Globus pallidus (tissue), 1 donor: ENCODE measurements around the gene RGS7.

ENCODE experiments used
- DNase-seq: peaks from one replicate; pipeline ENCODE4 v3.0.0-alpha.2; 2015; ENCODE audit warnings: low spot score

Gene RGS7

DNA sequence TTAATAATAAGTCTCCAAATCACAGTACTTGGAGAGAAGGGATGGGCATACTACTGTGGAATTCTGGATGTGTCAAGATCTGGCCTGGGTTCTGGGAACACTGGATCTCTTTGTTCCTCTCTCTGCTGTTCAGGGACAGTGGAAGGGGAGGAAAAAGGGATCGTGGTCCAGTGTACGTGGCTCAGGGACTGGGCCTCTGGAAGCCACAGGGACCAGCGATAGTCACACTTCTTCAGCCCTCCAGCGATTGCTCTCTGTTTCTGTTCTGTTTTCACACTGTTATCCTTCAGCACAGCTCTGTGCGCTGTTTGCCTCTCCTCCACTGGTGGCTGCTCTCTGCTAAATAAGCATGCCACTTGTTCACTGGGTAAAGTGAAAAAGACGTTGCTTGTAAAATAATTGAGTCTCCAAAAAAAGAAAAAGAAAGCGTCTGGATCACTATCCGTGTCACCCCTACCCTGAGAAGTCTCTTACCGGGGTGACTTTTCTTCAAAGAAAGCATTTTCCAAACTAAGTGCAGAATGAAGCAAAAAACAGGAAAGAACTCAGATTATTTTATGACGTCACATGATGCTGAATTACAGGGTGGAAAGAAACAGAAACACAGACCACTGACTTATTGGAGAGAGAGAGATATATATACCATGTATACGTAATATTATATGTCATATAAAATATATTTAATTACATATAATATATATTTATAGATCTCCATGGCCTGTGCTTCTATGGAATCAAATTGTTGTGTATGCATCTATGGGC is 279.4 kb downstream of the RGS7 start:
- DNase-seq = peak; percentile 57

DNA sequence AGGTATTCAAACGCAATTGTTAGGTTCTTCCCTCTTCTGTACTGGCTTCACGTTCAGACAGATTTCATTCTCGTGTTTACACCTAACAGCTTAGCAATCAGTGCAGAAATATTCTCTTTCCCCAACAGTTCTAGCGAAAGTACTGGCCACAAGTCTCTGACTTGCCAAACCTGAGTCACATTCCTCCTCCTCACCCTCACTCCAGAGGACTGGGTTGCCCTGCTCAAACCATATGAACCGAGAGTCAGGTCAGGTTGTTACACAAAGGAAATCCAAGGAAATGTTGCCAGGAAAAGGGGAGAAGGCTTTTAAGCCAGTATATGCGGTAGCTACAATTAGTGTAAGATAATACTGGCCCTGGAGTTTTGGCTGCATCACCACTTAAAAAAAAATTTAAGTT is 282.5 kb downstream of the RGS7 start:
- peak; percentile 7 for DNase-seq

DNA sequence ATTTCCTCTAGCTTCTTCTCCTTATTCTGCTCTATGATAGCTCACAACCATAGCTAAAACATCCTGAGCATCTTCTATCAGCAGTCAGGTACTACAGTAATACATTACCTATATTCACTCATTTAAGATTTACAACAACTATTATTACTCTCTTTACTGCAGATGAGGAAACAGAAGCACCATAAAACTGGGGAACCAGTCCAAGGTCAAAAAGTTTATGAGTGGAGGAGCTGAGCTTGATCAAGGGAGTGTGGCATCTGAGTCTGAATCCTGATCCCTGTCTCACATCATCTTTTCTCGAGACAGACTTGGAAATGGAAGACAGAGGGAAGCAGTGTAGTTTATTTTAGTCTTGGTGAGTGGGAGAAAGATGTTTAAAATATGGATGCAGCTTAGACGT is 288.6 kb downstream of the RGS7 start:
- DNase-seq = no peak

DNA sequence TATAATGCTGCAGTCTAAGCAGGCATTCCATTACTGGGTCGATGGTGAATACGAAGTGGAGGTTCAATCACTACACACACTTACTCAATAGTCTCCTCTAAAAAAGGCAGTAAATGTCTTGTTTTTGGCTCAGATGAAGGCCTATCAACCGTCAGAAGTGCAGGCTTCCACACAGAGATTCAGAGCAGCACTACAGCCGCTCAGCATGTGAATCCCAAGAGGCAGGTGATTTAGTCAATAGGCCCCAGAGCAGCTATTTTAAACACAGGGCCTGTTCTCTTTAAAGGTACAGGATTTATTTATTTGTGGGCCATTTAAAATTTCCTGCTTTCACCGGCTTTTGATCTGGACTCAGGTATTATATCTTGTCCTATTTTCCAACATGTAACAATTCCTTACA is 293.7 kb downstream of the RGS7 start:
- no peak for DNase-seq

- no peak for DNase-seq
These were observed 295.9 kb downstream of the RGS7 start for GRCh38 chr1:241061062-241061461.

DNA sequence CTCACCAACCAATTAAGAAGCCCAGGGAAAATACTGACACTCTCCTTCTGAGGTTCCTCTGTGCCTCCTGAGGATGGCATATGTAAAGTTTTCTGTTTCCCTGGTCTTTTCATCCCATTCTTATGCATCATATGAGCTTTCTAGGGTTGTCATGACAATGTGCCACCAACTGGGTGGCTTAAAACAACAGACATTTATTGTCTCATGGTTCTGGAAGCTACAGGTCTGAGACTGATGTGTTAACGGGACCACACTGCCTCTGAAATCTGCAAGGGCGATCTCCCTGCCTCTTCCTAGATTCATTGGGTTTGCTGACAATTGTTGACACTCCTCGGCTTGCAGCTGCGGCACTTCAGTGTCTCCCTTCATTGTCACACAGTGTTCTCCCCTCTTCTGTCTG is 308.4 kb downstream of the RGS7 start:
- DNase-seq = no peak

- no peak for DNase-seq
These were observed 311.3 kb downstream of the RGS7 start for GRCh38 chr1:241045659-241046058.

- DNase-seq = no peak
These were observed 322.6 kb downstream of the RGS7 start for GRCh38 chr1:241034203-241034936.

DNA sequence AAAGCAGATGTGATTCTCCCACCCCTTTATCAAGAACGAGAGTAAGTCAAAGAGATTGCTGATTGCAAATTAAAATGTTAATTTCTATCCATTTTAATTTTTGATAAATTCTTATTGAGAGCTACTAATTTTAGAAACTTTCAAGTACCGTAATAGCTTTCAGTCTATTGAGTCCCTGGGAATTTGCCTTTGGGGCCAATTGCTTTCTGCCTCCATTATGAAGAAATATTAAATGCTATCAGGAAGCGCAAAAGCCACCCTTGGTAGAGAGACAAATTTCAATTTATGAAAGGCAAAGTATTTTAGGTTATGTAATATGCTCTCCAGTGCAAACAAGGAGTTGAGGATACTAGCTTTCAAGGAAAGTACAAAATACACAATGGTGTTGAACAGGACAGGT is 332.2 kb downstream of the RGS7 start:
- no peak for DNase-seq

DNA sequence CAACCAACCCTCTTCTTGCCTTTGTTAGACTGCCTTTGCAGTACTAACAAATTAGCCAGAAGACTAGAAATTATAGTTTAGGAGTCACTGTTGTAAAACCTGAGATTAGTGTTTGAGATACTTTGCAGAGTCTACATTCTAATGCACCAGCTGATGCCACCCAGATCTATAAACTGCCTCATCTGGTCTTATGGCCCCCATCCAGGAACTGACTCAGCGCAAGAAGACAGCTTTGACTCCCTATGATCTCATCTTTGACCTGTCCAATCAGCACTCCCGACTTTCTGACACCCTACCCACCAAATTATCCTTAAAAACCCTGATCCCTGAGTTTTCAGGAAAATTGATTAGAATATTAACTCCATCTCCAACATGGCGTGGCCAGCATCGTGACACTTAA is 334.6 kb downstream of the RGS7 start:
- no peak for DNase-seq

DNA sequence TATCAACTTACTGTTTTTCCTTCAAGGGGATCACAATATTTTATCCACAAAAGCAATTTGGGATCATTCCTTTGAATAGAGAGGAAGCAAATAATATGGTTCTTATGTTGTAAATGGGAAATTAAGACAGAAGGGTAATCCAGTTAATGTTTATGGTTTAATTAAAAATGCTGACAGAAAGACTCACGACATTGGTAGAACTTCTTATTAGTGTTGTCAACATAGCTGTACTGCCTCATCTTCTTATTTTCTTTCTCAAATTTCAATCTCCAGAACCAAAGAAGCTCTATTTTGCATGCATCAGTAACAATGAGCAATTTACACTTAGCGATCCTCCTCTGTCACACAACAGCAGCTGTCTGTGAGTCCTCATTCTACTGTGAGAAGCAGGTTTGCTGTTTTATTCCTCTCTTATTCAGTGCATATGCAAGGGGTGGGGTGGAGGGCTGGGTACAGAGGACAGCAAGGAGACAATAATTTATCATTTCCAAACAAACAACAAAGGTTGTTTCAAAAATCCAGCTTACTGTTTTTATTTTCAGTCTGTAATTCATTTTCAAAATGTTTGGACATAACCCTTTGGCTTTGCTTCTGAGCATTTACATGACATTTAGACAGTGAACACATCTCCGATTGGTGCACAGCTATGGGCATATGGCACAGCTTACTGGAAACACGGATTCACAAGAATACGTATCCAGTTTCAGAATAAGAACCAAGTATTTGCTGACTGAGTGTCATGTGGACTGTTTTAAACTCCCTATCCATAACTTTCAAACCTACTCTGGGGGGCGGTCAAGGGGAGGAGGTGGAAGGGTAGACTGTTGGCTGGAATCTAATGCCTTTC is 335.9 kb downstream of the RGS7 start:
- no peak for DNase-seq

GRCh38 chr1:241012708-241013340 is 344.2 kb downstream of the RGS7 start:
- DNase-seq = no peak

DNA sequence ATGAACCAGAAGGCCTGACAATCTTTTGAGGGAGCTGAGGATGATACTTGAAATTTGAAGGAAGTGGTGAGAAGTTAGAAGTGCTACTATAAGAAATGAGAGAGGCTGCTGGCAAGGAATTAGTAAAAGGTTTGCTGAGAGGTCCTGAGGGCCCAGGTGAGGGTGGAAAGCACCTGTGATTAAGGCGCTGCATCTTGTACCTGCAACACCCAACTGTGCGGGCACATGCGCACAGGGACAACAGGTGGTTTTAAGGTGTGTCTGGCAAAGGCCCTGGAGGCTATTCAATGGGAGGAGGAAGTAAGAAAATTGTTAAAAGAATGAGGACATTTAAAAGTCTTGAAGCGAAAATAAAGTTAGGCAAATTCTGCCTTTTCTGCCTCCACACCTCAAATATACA is 349.3 kb downstream of the RGS7 start:
- no peak for DNase-seq

DNA sequence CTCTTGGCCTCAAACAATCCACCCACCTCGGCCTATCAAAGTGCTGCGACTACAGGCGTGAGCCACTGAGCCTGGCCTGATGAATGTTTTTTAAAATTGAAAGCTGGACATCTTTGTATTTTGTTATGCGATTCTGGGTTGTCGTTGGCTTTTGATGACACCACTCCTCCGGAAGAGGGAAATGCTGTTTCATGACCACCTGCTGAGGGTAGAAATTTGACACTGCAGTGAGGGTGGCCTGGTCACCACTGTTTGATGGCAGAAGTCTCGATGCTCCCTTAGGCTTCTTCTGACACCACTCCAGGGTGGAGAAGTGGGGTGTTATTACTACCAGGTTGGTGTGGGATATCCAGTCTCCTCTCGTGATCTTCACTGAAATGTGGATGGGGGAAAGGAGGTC is 357.2 kb downstream of the RGS7 start:
- no peak for DNase-seq

DNA sequence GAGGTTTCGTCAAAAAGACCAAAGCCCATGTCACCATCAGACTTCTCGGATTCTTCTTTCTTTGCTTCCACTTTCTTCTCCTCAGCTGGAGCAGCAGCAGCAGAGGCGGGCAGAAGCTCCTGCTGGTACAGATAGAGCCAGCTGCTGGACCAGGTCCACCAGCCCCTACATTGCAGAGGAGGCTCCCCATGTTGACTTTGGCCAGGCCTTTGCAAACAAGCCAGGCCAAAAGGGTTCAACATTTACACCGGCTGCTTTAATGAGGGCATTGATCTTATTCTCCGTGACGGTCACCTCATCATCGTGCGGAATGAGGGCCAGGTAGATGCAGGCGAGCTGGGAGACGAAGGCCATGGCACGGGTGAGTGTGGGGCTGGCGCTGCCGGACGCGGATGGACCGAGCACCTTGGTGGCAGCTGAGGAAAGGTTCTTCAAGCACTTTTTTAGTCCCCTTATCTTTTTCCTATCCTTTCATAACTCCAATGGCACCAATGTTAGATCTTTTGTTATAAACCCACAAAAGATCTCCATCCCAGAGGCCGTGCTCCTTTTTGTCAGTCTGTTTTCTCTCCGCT is 358.5 kb downstream of the RGS7 start:
- no peak for DNase-seq

- DNase-seq = no peak
These were observed 359.0 kb downstream of the RGS7 start for GRCh38 chr1:240998024-240998423.

DNA sequence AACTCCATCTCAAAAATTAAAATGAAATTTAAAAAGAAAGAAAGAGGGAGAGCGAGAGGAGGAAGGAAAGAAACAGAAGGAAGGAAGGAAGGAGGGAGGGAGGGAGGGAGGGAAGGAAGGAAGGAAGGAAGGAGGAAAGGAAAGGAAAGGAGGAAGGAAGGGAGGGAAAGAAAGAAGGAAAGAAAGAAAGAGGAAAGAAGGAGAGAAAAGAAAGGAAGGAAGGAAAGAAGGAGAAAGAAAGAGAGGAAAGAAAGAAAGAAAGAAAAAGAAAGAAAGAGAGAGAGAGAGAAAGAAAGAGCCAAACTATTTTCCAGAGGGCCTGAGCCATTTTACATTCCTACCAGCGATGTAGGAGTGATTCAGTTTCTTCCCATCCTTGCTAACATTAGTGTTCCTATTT is 364.0 kb downstream of the RGS7 start:
- DNase-seq = no peak

- DNase-seq = no peak
These were observed 365.8 kb downstream of the RGS7 start for GRCh38 chr1:240991230-240991629.

DNA sequence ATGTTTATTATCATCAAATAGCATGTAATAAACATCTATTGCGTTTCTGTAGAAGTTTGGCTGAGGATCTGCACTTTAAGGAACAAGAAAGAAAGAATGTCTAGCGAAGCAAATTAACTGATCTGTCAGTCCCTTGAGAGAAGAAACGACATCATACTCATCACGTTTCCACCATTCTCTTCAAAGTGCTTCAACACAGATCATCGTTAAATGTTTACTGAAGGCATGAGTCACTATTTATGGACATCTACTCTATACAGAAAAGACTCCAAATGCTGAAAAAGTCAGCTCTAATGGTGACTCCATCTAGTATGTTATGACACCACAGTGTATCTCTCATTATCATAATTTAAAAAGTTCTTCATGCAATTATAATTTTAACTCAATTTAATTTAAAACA is 369.1 kb downstream of the RGS7 start:
- no peak for DNase-seq

GRCh38 chr1:240985081-240985480 is 371.9 kb downstream of the RGS7 start:
- no peak for DNase-seq

DNA sequence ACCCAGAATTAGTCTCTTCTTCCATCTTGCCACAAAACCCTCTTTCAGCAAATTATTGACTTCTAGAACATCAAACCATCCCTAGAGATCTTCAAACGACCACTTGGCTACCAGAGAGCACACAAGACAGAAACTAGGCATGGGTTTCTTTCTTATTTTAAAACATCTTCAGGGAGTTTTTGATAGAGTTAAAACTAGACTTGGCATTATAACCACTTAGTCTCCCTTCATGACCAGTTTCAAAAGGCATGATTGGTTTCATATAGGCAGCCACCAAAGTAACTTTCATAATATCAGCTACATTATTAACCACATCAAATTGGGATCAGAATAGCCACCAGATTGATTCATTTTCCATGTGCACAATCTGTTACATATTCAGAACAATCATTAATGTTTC is 376.7 kb downstream of the RGS7 start:
- DNase-seq = no peak

DNA sequence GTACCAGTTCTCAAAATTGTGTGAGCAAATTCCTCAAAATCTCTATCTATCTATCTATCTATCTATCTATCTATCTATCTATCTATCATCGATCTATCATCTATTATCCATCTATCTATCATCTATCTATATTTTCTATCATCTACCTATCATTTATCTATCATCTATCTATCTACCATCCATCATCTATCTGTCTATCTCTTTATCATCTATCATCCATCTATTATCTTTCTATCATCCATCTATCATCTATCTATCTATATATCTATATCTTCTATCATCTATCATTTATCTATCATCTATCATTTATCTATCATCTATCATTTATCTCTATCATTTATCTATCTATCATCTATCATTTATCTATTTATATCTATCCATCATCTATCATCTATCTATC is 380.3 kb downstream of the RGS7 start:
- DNase-seq = no peak
